Measurements from ENCODE around the gene DLGAP1.

GRCh38 chr18:3845161-3845560 lies 609.9 kb downstream of the DLGAP1 start:
- TF ChIP-seq CTCF (IDR thresholded peaks at IDR 0.05) (no peak), ZFX (IDR thresholded peaks at IDR 0.05; ENCODE audit: borderline replicate concordance) (no peak)
